Measurements from ENCODE around the gene EEF1G. TPM values are rescaled to one million over a fixed set of nuclear protein-coding genes. Genes with fewer than 3 reads are reported as not detected.

Gene EEF1G
- polyA plus RNA-seq, 4 donors: 1,124 to 2,500 (median 2,087) TPM

GRCh38 chr11:62608776-62609175 is 35.1 kb upstream of the EEF1G start:
- Histone ChIP-seq H3K27ac (ENCODE audit: low read depth in 1 of 3, low read length in 2 of 3) (no peak overlapping the region), H3K27me3 (ENCODE audit: control insufficient read depth in 3 of 3, insufficient read depth in 3 of 3, low read length in 3 of 3) (no peaks in the 10 kb centered on the region), H3K4me3 (ENCODE audit: low read depth in 1 of 3, low read length in 3 of 3) (no peak overlapping the region), H3K9me3 (ENCODE audit: control insufficient read depth in 2 of 2, insufficient read depth in 1 of 2, low read depth in 1 of 2, low read length in 1 of 2) (no peaks in the 10 kb centered on the region), H3K4me1 (ENCODE audit: control insufficient read depth in 3 of 3, insufficient read depth in 2 of 3, low read depth in 1 of 3, low read length in 2 of 3) (peaks cover 0 to 21% (median 8%) of the 10 kb centered on the region in 3 donors), H3K36me3 (ENCODE audit: control insufficient read depth in 3 of 3, insufficient read depth in 2 of 3, low read depth in 1 of 3, low read length in 3 of 3) (peaks cover 1 to 63% (median 5%) of the 10 kb centered on the region in 3 donors)
- 91 to 97% (median 95%) methylated on average over 12 of the region's 12 CpGs for WGBS, 3 donors
- FAIRE-seq (no peak), DNase-seq (no peak)

GRCh38 chr11:62607714-62608113 is 34.0 kb upstream of the EEF1G start:
- H3K27ac ChIP-seq (ENCODE audit: low read depth in 1 of 3, low read length in 2 of 3): no peak overlapping the region
- H3K36me3 ChIP-seq (ENCODE audit: control insufficient read depth in 3 of 3, insufficient read depth in 2 of 3, low read depth in 1 of 3, low read length in 3 of 3): peaks cover 1 to 67% (median 5%) of the 10 kb centered on the region in 3 donors
- no peak for FAIRE-seq
- no peak overlapping the region for H3K4me3 ChIP-seq (ENCODE audit: low read depth in 1 of 3, low read length in 3 of 3)
- peaks cover 0 to 13% (median 6%) of the 10 kb centered on the region in 3 donors for H3K4me1 ChIP-seq (ENCODE audit: control insufficient read depth in 3 of 3, insufficient read depth in 2 of 3, low read depth in 1 of 3, low read length in 2 of 3)
- H3K9me3 ChIP-seq (ENCODE audit: control insufficient read depth in 2 of 2, insufficient read depth in 1 of 2, low read depth in 1 of 2, low read length in 1 of 2): no peaks in the 10 kb centered on the region
- peaks cover 0 to 6% (median 0%) of the 10 kb centered on the region in 3 donors for H3K27me3 ChIP-seq (ENCODE audit: control insufficient read depth in 3 of 3, insufficient read depth in 3 of 3, low read length in 3 of 3)
- 76 to 87% (median 83%) methylated on average over 4 of the region's 4 CpGs for WGBS, 3 donors
- DNase-seq: no peak

- peaks cover 1 to 65% (median 5%) of the 10 kb centered on the region in 3 donors for H3K36me3 ChIP-seq (ENCODE audit: control insufficient read depth in 3 of 3, insufficient read depth in 2 of 3, low read depth in 1 of 3, low read length in 3 of 3)
- no peak for DNase-seq
- H3K27ac ChIP-seq (ENCODE audit: low read depth in 1 of 3, low read length in 2 of 3): no peak overlapping the region
- H3K9me3 ChIP-seq (ENCODE audit: control insufficient read depth in 2 of 2, insufficient read depth in 1 of 2, low read depth in 1 of 2, low read length in 1 of 2): no peaks in the 10 kb centered on the region
- H3K4me1 ChIP-seq (ENCODE audit: control insufficient read depth in 3 of 3, insufficient read depth in 2 of 3, low read depth in 1 of 3, low read length in 2 of 3): peaks cover 0 to 11% (median under 1%) of the 10 kb centered on the region in 3 donors
- FAIRE-seq: no peak
- no peak overlapping the region for H3K4me3 ChIP-seq (ENCODE audit: low read depth in 1 of 3, low read length in 3 of 3)
- peaks cover 0 to 8% (median 0%) of the 10 kb centered on the region in 3 donors for H3K27me3 ChIP-seq (ENCODE audit: control insufficient read depth in 3 of 3, insufficient read depth in 3 of 3, low read length in 3 of 3)
- WGBS, 3 donors: 97 to 99% (median 97%) methylated on average over 14 to 15 of the region's 15 CpGs
Measured at GRCh38 chr11:62605902-62606301, 32.2 kb upstream of the EEF1G start.

GRCh38 chr11:62605467-62605866 is 31.8 kb upstream of the EEF1G start:
- peaks cover 1 to 61% (median 5%) of the 10 kb centered on the region in 3 donors for H3K36me3 ChIP-seq (ENCODE audit: control insufficient read depth in 3 of 3, insufficient read depth in 2 of 3, low read depth in 1 of 3, low read length in 3 of 3)
- WGBS, 3 donors: 86 to 97% (median 92%) methylated on average over 5 to 6 of the region's 6 CpGs
- H3K27ac ChIP-seq (ENCODE audit: low read depth in 1 of 3, low read length in 2 of 3): no peak overlapping the region
- FAIRE-seq: no peak
- H3K4me3 ChIP-seq (ENCODE audit: low read depth in 1 of 3, low read length in 3 of 3): no peak overlapping the region
- DNase-seq: no peak
- peaks cover 0 to 8% (median 0%) of the 10 kb centered on the region in 3 donors for H3K27me3 ChIP-seq (ENCODE audit: control insufficient read depth in 3 of 3, insufficient read depth in 3 of 3, low read length in 3 of 3)
- H3K9me3 ChIP-seq (ENCODE audit: control insufficient read depth in 2 of 2, insufficient read depth in 1 of 2, low read depth in 1 of 2, low read length in 1 of 2): no peaks in the 10 kb centered on the region
- peaks cover 0 to 12% (median 0%) of the 10 kb centered on the region in 3 donors for H3K4me1 ChIP-seq (ENCODE audit: control insufficient read depth in 3 of 3, insufficient read depth in 2 of 3, low read depth in 1 of 3, low read length in 2 of 3)

GRCh38 chr11:62604460-62605120 is 30.9 kb upstream of the EEF1G start:
- WGBS, 3 donors: 79 to 82% (median 80%) methylated on average over 13 of the region's 13 CpGs
- peaks cover 1 to 55% (median 5%) of the 10 kb centered on the region in 3 donors for H3K36me3 ChIP-seq (ENCODE audit: control insufficient read depth in 3 of 3, insufficient read depth in 2 of 3, low read depth in 1 of 3, low read length in 3 of 3)
- peaks cover 0 to 8% (median 0%) of the 10 kb centered on the region in 3 donors for H3K27me3 ChIP-seq (ENCODE audit: control insufficient read depth in 3 of 3, insufficient read depth in 3 of 3, low read length in 3 of 3)
- H3K4me1 ChIP-seq (ENCODE audit: control insufficient read depth in 3 of 3, insufficient read depth in 2 of 3, low read depth in 1 of 3, low read length in 2 of 3): peaks cover 5 to 21% (median 5%) of the 10 kb centered on the region in 3 donors
- no peak overlapping the region for H3K27ac ChIP-seq (ENCODE audit: low read depth in 1 of 3, low read length in 2 of 3)
- H3K9me3 ChIP-seq (ENCODE audit: control insufficient read depth in 2 of 2, insufficient read depth in 1 of 2, low read depth in 1 of 2, low read length in 1 of 2): no peaks in the 10 kb centered on the region
- no peak overlapping the region for H3K4me3 ChIP-seq (ENCODE audit: low read depth in 1 of 3, low read length in 3 of 3)
- FAIRE-seq (no peak), DNase-seq (peak in 1 of 2 donors; percentile 35)

GRCh38 chr11:62603776-62604299 is 30.1 kb upstream of the EEF1G start:
- H3K27me3 ChIP-seq (ENCODE audit: control insufficient read depth in 3 of 3, insufficient read depth in 3 of 3, low read length in 3 of 3): peaks cover 0 to 8% (median 0%) of the 10 kb centered on the region in 3 donors
- FAIRE-seq (no peak), DNase-seq (no peak)
- no peak overlapping the region for H3K4me3 ChIP-seq (ENCODE audit: low read depth in 1 of 3, low read length in 3 of 3)
- H3K27ac ChIP-seq (ENCODE audit: low read depth in 1 of 3, low read length in 2 of 3): no peak overlapping the region
- WGBS, 3 donors: 89 to 94% (median 94%) methylated on average over 8 of the region's 8 CpGs
- H3K36me3 ChIP-seq (ENCODE audit: control insufficient read depth in 3 of 3, insufficient read depth in 2 of 3, low read depth in 1 of 3, low read length in 3 of 3): peaks cover 1 to 52% (median 5%) of the 10 kb centered on the region in 3 donors
- H3K9me3 ChIP-seq (ENCODE audit: control insufficient read depth in 2 of 2, insufficient read depth in 1 of 2, low read depth in 1 of 2, low read length in 1 of 2): no peaks in the 10 kb centered on the region
- H3K4me1 ChIP-seq (ENCODE audit: control insufficient read depth in 3 of 3, insufficient read depth in 2 of 3, low read depth in 1 of 3, low read length in 2 of 3): peaks cover 6 to 28% (median 6%) of the 10 kb centered on the region in 3 donors

- Histone ChIP-seq H3K36me3 (ENCODE audit: control insufficient read depth in 3 of 3, insufficient read depth in 2 of 3, low read depth in 1 of 3, low read length in 3 of 3) (peaks cover 4 to 50% (median 5%) of the 10 kb centered on the region in 3 donors), H3K27ac (ENCODE audit: low read depth in 1 of 3, low read length in 2 of 3) (no peak overlapping the region), H3K9me3 (ENCODE audit: control insufficient read depth in 2 of 2, insufficient read depth in 1 of 2, low read depth in 1 of 2, low read length in 1 of 2) (no peaks in the 10 kb centered on the region), H3K27me3 (ENCODE audit: control insufficient read depth in 3 of 3, insufficient read depth in 3 of 3, low read length in 3 of 3) (peaks cover 0 to 8% (median 0%) of the 10 kb centered on the region in 3 donors), H3K4me1 (ENCODE audit: control insufficient read depth in 3 of 3, insufficient read depth in 2 of 3, low read depth in 1 of 3, low read length in 2 of 3) (peaks cover 6 to 28% (median 6%) of the 10 kb centered on the region in 3 donors), H3K4me3 (ENCODE audit: low read depth in 1 of 3, low read length in 3 of 3) (peak overlapping the region in 2 of 3 donors; percentile 56 to 93)
- DNase-seq: no peak
- FAIRE-seq: no peak
- WGBS, 3 donors: 46 to 61% (median 58%) methylated on average over 13 of the region's 13 CpGs
Measured at GRCh38 chr11:62603072-62603408, 29.3 kb upstream of the EEF1G start.

GRCh38 chr11:62602141-62603071 is 28.7 kb upstream of the EEF1G start:
- Histone ChIP-seq H3K27ac (ENCODE audit: low read depth in 1 of 3, low read length in 2 of 3) (peak overlapping the region; percentile 77 to 95 (median 85)), H3K4me1 (ENCODE audit: control insufficient read depth in 3 of 3, insufficient read depth in 2 of 3, low read depth in 1 of 3, low read length in 2 of 3) (peaks cover 6 to 28% (median 6%) of the 10 kb centered on the region in 3 donors), H3K36me3 (ENCODE audit: control insufficient read depth in 3 of 3, insufficient read depth in 2 of 3, low read depth in 1 of 3, low read length in 3 of 3) (peaks cover 6 to 51% (median 7%) of the 10 kb centered on the region in 3 donors), H3K9me3 (ENCODE audit: control insufficient read depth in 2 of 2, insufficient read depth in 1 of 2, low read depth in 1 of 2, low read length in 1 of 2) (no peaks in the 10 kb centered on the region), H3K4me3 (ENCODE audit: low read depth in 1 of 3, low read length in 3 of 3) (peak overlapping the region; percentile 45 to 93 (median 56)), H3K27me3 (ENCODE audit: control insufficient read depth in 3 of 3, insufficient read depth in 3 of 3, low read length in 3 of 3) (peaks cover 0 to 8% (median 0%) of the 10 kb centered on the region in 3 donors)
- FAIRE-seq (no peak), DNase-seq (peak in 1 of 2 donors; percentile 76)
- WGBS, 3 donors: 4 to 16% (median 15%) methylated on average over 72 to 96 of the region's 96 CpGs

Data from small intestine (tissue), 7 donors.